ENCODE measurements around the gene CDH8. TPM values are rescaled to one million over a fixed set of nuclear protein-coding genes. Genes with fewer than 3 reads are reported as not detected.

CDH8 gene
- polyA plus RNA-seq, 3 donors: 4.1 to 4.9 (median 4.7) TPM

DNA sequence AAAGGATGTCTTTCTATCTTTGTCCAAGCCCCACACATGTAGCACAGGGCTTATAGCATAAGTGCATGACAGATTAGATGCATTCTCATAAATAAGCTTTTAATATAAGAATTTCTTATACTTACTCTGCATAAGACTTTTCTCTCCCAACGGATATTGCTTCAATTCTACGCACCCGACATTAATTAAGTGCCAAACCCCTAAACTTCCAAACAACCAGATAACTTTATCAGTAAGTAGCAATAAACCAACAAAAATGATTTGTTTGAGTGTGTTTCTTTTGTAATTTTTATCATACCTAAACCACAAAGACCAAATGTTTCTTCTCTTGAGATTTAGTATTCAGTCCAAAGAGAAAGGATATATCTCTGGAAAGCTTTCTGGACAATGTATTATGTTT is 391.5 kb downstream of the CDH8 start:
- DNase-seq: no peak

DNA sequence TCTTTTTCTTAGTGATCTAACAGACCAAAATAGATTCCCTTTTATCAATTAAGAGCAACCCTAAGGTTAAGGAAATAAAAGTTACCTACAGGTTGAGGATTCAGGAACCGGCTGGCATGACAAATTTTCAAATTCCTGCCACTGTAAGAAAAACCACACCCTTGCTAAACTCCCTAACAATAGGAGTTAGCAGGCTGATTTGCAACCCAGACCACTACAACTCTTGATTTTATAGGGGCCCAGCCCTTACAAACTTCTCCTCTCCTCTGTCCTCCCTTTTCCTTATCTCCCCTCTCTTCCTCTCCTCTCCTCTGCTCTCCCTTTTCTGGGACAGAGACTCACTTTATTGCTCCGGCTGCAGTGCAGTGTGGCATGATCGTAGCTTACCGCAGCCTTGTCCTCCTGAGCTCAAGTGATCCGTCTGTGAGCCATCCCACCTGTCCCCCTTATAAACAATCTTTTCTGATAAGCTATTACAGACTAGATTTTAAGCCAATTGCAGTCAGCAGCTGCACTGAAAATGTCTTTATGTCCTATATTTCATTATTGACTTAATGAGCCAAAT is 418.9 kb downstream of the CDH8 start:
- DNase-seq: no peak

GRCh38 chr16:61616088-61616487 is 420.1 kb downstream of the CDH8 start:
- DNase-seq: no peak

- no peak for DNase-seq
Measured at GRCh38 chr16:61611847-61612491, 424.3 kb downstream of the CDH8 start.

DNA sequence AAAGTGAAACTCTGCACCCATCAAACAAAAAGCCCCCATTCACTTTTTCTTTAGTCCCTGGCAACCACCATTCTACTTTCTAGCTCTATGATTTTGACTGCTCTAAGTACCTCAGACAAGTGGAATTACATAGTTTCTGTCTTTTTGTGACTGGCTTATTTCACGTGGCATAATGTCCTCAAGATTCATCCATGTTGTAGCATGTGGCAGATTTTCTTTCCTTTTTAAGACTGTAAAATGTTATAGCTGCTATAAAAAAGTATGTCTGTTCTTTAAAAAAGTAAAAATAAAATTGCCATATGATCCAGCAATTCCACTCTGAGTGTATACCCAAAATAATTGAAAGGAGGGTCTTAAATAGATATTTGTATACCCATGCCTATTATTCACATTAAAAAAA is 429.7 kb downstream of the CDH8 start:
- DNase-seq: no peak

Data from renal pelvis (tissue), 4 donors.